HepG2 (cell line): Measurements from ENCODE around the gene SDC1. TPM values are rescaled to one million over a fixed set of nuclear protein-coding genes. Genes with fewer than 3 reads are reported as not detected.
A peak's percentile ranks its signal among the peaks of the same experiment; 100 is the strongest.

ENCODE experiments used
- FOXK1 ChIP-seq: sonication (generic); formaldehyde crosslinking; IDR thresholded peaks from 2 replicates; pipeline ENCODE4 v1.4.0; 2020; ENCODE audit warnings: low read depth, missing genetic modification reagents, borderline replicate concordance
- GATA4 ChIP-seq: sonication (generic); IDR thresholded peaks from 2 replicates; pipeline ENCODE4 v1.6.1; 2016; ENCODE audit warnings: antibody characterized with exemption, low read depth, borderline replicate concordance
- GPN1 ChIP-seq: sonication (generic); formaldehyde crosslinking; IDR thresholded peaks from 2 replicates; pipeline ENCODE4 v1.5.1; 2020; ENCODE audit warnings: missing genetic modification reagents, borderline replicate concordance
- JDP2 ChIP-seq: sonication (generic); formaldehyde crosslinking; IDR thresholded peaks from 2 replicates; pipeline ENCODE4 v1.8.1; 2022; ENCODE audit warnings: missing genetic modification reagents, borderline replicate concordance
- KAT7 ChIP-seq: IDR thresholded peaks from 2 replicates; pipeline ENCODE4 v1.6.1; 2018; ENCODE audit warnings: borderline replicate concordance, missing compliant biosample characterization
- KLF12 ChIP-seq: sonication (generic); formaldehyde crosslinking; IDR thresholded peaks from 2 replicates; pipeline ENCODE4 v1.4.0; 2020; ENCODE audit warnings: missing genetic modification reagents, borderline replicate concordance
- MTF1 ChIP-seq: sonication (generic); formaldehyde crosslinking; IDR thresholded peaks from 2 replicates; pipeline ENCODE4 v1.5.0; 2020; ENCODE audit warnings: missing genetic modification reagents
- NONO ChIP-seq, 2 experiments: fragments of 450-650 bp in 1 of 2; sonication (generic) in 1 of 2; formaldehyde crosslinking in 1 of 2; IDR thresholded peaks in 1 of 2; conservative IDR thresholded peaks in 1 of 2; 2 replicates each; pipeline versions ENCODE4 v1.6.1 to v1.8.0; 2017 to 2022; ENCODE audit warnings: mild to moderate bottlenecking in 1 of 2, missing genetic modification reagents in 1 of 2, moderate library complexity in 1 of 2
- NRL ChIP-seq: sonication (generic); formaldehyde crosslinking; IDR thresholded peaks from 2 replicates; pipeline ENCODE4 v1.5.0; 2020; ENCODE audit warnings: missing genetic modification reagents, mild to moderate bottlenecking, moderate library complexity, borderline replicate concordance
- ZMAT3 ChIP-seq: sonication (generic); formaldehyde crosslinking; conservative IDR thresholded peaks from 2 replicates; pipeline ENCODE4 v1.7.0; 2021; ENCODE audit warnings: missing genetic modification reagents
- ZNF383 ChIP-seq: sonication (generic); formaldehyde crosslinking; IDR thresholded peaks from 2 replicates; pipeline ENCODE4 v1.4.0; 2020; ENCODE audit warnings: missing genetic modification reagents, mild to moderate bottlenecking, borderline replicate concordance
- polyA plus RNA-seq, 8 experiments: library from polyadenylated mRNA; depleted of rRNA in 3 of 8; stranded (reverse) in 7 of 8; unstranded in 1 of 8; fragments of >200 nt; fragmentation: Illumina TruSeq in 4 of 8; extraction: Trizol in 4 of 8; gene quantifications; 2 replicates each; pipeline versions ENCODE4 v1.2.1 to v1.2.3, GENCODE V29; 2011 to 2016; ENCODE audit warnings: low read depth in 4 of 8, missing spikeins in 1 of 8, mixed read lengths in 1 of 8; ENCODE audit not compliant: insufficient read depth in 1 of 8
- total RNA-seq, 5 experiments: library from RNA; depleted of rRNA; stranded (reverse); fragments of >200 nt; fragmentation: Illumina TruSeq; extraction: Trizol; gene quantifications; 2 replicates each; pipeline ENCODE4 v1.2.3, GENCODE V29; 2016; ENCODE audit warnings: low read depth in 1 of 5
- TF ChIP-seq, protein P1 (sequence below), 2 experiments: fragments of 450-650 bp in 1 of 2; sonication (generic) in 1 of 2; formaldehyde crosslinking in 1 of 2; IDR thresholded peaks; 2 replicates each; pipeline versions ENCODE4 v1.6.1 to v1.8.0; 2016 to 2022; ENCODE audit warnings: antibody characterized with exemption in 1 of 2, mild to moderate bottlenecking in 1 of 2, missing genetic modification reagents in 1 of 2
- TF ChIP-seq, protein P2 (sequence below): sonication (generic); formaldehyde crosslinking; IDR thresholded peaks from 2 replicates; pipeline ENCODE4 v1.9.0; 2022; ENCODE audit warnings: missing genetic modification reagents, mild to moderate bottlenecking, borderline replicate concordance
- TF ChIP-seq, protein P3 (sequence below): sonication (generic); formaldehyde crosslinking; IDR thresholded peaks from 2 replicates; pipeline ENCODE4 v1.5.0; 2020; ENCODE audit warnings: missing genetic modification reagents

The SDC1 gene
- total and polyA plus RNA-seq, 2 of the 13 experiments (the other 11 are each of a cell fraction or from before 2014, with no cell fraction given): 108 to 119 TPM

DNA sequence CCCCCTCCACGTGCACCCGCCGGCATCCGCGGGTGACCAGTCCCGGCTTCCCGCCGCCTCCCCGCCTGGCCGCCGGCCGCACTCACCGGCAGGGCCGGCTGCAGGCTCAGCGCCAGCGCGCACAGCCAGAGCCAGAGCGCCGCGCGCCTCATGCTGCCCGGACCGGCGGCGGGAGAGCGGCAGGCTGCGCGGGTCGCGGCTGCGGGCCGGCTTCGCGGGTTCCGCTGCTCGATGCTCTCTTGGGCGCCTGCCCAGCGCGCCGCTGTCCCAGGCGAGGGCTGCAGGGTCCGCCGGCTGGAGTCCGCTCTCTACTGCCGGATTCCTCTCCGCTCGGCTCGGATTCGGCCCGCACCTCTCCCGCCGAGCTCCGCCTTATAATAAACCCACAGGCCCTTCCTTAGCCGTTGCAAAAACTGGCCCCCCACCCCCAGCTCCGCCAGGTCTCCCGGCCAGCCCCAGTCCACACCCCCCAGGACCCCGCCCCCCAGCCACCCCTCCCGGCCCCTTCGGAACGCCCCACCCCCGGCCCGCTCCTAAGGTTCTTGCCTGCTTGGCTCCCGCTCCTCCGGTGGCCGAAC, at the start of gene SDC1 (continued):
- TF ChIP-seq, protein P1, sequence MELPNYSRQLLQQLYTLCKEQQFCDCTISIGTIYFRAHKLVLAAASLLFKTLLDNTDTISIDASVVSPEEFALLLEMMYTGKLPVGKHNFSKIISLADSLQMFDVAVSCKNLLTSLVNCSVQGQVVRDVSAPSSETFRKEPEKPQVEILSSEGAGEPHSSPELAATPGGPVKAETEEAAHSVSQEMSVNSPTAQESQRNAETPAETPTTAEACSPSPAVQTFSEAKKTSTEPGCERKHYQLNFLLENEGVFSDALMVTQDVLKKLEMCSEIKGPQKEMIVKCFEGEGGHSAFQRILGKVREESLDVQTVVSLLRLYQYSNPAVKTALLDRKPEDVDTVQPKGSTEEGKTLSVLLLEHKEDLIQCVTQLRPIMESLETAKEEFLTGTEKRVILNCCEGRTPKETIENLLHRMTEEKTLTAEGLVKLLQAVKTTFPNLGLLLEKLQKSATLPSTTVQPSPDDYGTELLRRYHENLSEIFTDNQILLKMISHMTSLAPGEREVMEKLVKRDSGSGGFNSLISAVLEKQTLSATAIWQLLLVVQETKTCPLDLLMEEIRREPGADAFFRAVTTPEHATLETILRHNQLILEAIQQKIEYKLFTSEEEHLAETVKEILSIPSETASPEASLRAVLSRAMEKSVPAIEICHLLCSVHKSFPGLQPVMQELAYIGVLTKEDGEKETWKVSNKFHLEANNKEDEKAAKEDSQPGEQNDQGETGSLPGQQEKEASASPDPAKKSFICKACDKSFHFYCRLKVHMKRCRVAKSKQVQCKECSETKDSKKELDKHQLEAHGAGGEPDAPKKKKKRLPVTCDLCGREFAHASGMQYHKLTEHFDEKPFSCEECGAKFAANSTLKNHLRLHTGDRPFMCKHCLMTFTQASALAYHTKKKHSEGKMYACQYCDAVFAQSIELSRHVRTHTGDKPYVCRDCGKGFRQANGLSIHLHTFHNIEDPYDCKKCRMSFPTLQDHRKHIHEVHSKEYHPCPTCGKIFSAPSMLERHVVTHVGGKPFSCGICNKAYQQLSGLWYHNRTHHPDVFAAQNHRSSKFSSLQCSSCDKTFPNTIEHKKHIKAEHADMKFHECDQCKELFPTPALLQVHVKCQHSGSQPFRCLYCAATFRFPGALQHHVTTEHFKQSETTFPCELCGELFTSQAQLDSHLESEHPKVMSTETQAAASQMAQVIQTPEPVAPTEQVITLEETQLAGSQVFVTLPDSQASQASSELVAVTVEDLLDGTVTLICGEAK (IDR thresholded peaks at IDR 0.05): no peak
- TF ChIP-seq, protein P1 (CRISPR knock-in tag; IDR thresholded peaks at IDR 0.05): no peak
- TF ChIP-seq, protein P2, sequence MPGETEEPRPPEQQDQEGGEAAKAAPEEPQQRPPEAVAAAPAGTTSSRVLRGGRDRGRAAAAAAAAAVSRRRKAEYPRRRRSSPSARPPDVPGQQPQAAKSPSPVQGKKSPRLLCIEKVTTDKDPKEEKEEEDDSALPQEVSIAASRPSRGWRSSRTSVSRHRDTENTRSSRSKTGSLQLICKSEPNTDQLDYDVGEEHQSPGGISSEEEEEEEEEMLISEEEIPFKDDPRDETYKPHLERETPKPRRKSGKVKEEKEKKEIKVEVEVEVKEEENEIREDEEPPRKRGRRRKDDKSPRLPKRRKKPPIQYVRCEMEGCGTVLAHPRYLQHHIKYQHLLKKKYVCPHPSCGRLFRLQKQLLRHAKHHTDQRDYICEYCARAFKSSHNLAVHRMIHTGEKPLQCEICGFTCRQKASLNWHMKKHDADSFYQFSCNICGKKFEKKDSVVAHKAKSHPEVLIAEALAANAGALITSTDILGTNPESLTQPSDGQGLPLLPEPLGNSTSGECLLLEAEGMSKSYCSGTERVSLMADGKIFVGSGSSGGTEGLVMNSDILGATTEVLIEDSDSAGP (CRISPR knock-in tag): no peak
- peak; percentile 16; the same call in 1 of the 2 replicates for TF ChIP-seq KAT7 (CRISPR knock-in tag)
- TF ChIP-seq GATA4: no peak
- TF ChIP-seq ZNF383: no peak
- TF ChIP-seq NONO (IDR thresholded peaks at IDR 0.05): no peak
- TF ChIP-seq NONO (CRISPR knock-in tag; conservative IDR thresholded peaks at IDR 0.05): no peak
- peak; percentile 81; the same call in 1 of the 2 replicates for TF ChIP-seq ZMAT3 (CRISPR knock-in tag)
- TF ChIP-seq MTF1 (CRISPR knock-in tag): no peak
- no peak for TF ChIP-seq KLF12 (CRISPR knock-in tag)
- TF ChIP-seq, protein P3, sequence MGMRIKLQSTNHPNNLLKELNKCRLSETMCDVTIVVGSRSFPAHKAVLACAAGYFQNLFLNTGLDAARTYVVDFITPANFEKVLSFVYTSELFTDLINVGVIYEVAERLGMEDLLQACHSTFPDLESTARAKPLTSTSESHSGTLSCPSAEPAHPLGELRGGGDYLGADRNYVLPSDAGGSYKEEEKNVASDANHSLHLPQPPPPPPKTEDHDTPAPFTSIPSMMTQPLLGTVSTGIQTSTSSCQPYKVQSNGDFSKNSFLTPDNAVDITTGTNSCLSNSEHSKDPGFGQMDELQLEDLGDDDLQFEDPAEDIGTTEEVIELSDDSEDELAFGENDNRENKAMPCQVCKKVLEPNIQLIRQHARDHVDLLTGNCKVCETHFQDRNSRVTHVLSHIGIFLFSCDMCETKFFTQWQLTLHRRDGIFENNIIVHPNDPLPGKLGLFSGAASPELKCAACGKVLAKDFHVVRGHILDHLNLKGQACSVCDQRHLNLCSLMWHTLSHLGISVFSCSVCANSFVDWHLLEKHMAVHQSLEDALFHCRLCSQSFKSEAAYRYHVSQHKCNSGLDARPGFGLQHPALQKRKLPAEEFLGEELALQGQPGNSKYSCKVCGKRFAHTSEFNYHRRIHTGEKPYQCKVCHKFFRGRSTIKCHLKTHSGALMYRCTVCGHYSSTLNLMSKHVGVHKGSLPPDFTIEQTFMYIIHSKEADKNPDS (CRISPR knock-in tag): no peak
- TF ChIP-seq NRL (CRISPR knock-in tag): no peak
- TF ChIP-seq JDP2 (CRISPR knock-in tag): peak; percentile 17; the same call in 1 of the 2 replicates
- no peak for TF ChIP-seq FOXK1 (CRISPR knock-in tag)
- no peak for TF ChIP-seq GPN1 (CRISPR knock-in tag)
